Tibial artery (tissue), 4 donors: ENCODE data around the gene DGKE.

ENCODE experiments used
- DNase-seq, 2 donors: peaks; one replicate each; pipeline ENCODE4 v3.0.0-alpha.2; 2019
- H3K27ac ChIP-seq, 2 donors: fragments of 200-600 bp; sonication (generic) in 1 of 2; 1 replicate in 1 of 2; 2 replicates in 1 of 2; pipeline ENCODE4 v1.5.1; 2018 to 2019; ENCODE audit warnings: mild to moderate bottlenecking in 1 of 2
- H3K27me3 ChIP-seq, 2 donors: fragments of 200-600 bp; sonication (generic) in 1 of 2; one replicate each; pipeline versions ENCODE4 v1.5.1 to v1.6.0; 2016 to 2019
- H3K36me3 ChIP-seq, 3 donors: fragments of 200-600 bp; sonication (generic) in 2 of 3; one replicate each; pipeline ENCODE4 v1.5.1; 2016 to 2019; ENCODE audit warnings: mild to moderate bottlenecking in 2 of 3
- H3K4me1 ChIP-seq, 4 donors: fragments of 200-600 bp; sonication (generic) in 2 of 4; 1 replicate in 3 of 4; 2 replicates in 1 of 4; pipeline ENCODE4 v1.5.1; 2016 to 2019
- H3K4me3 ChIP-seq, 2 donors: fragments of 200-600 bp; sonication (generic) in 1 of 2; 1 replicate in 1 of 2; 2 replicates in 1 of 2; pipeline ENCODE4 v1.5.1; 2018 to 2019; ENCODE audit warnings: mild to moderate bottlenecking in 2 of 2
- H3K9me3 ChIP-seq, 3 donors: fragments of 200-600 bp; sonication (generic) in 1 of 3; one replicate each; pipeline ENCODE4 v1.5.1; 2016 to 2019
- intact Hi-C: fragments of 100-400 bp; cut with DNase I; formaldehyde crosslinking; loops from one replicate; pipeline ENCODE4 v1.15.0; 2023; ENCODE audit warnings: low total_unique reads
- TF ChIP-seq, protein P1 (sequence below), 2 experiments: fragments of 200-600 bp in 1 of 2; fragments of 450-650 bp in 1 of 2; IDR thresholded peaks; one replicate each; pipeline ENCODE4 v1.5.1; 2017 to 2019; ENCODE audit warnings: antibody characterized with exemption in 2 of 2, mild to moderate bottlenecking in 1 of 2, moderate library complexity in 1 of 2

DGKE gene

DNA sequence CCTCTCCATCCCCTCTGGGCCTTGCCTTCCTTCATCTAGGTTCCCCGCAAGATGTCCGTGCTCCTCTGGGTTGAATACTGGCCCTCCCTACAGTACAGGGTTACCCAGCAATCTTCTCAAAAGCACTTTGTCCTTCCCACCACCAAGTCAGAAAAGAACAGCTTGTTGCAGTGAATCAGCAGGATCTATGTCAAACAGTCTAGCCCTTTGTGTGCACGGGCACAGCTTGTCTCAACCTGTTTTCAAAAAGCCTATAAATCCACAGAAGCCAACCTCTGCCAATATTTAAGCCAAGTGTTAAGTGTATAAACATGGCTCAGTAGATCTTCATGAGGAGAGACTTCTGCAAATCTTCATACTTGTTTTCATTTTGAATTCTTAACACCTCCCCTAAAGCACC lies 25.4 kb upstream of the DGKE start:
- no peak for DNase-seq
- no peaks in the 10 kb centered on the region for H3K36me3 ChIP-seq
- TF ChIP-seq, protein P1, sequence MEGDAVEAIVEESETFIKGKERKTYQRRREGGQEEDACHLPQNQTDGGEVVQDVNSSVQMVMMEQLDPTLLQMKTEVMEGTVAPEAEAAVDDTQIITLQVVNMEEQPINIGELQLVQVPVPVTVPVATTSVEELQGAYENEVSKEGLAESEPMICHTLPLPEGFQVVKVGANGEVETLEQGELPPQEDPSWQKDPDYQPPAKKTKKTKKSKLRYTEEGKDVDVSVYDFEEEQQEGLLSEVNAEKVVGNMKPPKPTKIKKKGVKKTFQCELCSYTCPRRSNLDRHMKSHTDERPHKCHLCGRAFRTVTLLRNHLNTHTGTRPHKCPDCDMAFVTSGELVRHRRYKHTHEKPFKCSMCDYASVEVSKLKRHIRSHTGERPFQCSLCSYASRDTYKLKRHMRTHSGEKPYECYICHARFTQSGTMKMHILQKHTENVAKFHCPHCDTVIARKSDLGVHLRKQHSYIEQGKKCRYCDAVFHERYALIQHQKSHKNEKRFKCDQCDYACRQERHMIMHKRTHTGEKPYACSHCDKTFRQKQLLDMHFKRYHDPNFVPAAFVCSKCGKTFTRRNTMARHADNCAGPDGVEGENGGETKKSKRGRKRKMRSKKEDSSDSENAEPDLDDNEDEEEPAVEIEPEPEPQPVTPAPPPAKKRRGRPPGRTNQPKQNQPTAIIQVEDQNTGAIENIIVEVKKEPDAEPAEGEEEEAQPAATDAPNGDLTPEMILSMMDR (IDR thresholded peaks at IDR 0.05): no peak
- H3K27ac ChIP-seq: no peak overlapping the region
- no peak overlapping the region for H3K4me3 ChIP-seq
- no peaks in the 10 kb centered on the region for H3K4me1 ChIP-seq
- H3K9me3 ChIP-seq: no peaks in the 10 kb centered on the region
- intact Hi-C loops: no loop called here
- H3K27me3 ChIP-seq: no peaks in the 10 kb centered on the region

DNA sequence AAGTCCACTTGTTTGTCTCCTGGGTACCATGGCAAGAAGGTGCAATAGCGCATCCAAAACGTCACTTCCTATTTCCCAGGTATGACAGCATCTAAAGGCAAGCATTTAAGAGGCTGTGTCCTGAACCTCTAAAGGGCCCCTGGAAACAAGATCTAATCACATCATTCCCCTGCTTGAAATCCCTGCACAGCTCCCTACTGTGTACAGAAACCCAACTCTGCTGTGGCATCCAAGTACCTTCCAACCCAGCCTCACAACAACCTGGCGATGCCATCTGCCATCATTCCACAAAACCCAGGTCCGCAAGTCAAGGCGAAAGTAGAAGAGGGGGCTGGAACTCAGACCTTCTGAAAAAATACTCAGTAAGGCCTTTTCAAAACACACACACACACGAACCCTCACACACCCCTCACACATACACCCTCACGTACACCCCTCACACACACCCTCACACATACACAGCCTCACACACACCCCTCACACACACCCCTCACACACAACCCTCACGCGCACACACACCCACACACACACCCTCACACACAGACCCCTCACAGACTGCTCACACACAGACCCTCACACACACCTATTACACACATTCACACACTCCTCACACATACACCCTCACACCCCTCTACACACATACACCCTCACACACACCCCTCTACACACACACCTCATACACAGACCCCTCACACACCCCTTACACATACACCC lies 24.7 kb upstream of the DGKE start:
- intact Hi-C loops: no loop called here
- Histone ChIP-seq H3K27me3 (no peaks in the 10 kb centered on the region), H3K4me1 (no peaks in the 10 kb centered on the region), H3K4me3 (no peak overlapping the region), H3K27ac (no peak overlapping the region), H3K36me3 (no peaks in the 10 kb centered on the region), H3K9me3 (no peaks in the 10 kb centered on the region)
- DNase-seq: no peak
- TF ChIP-seq, protein P1 (IDR thresholded peaks at IDR 0.05): no peak

DNA sequence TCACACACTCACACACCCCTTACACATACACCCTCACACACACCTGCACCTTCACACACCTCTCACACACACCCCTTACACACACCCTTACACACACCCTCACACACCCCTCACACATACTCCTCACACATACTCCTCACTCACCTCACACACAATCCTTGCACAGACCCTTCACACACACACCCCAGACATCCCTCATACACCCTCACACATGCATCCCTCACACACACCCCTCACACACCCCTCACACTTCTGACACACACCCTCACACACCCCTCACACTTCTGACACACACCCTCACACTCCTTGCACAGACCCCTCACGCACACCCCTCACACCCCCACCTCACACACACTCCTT lies 24.2 kb upstream of the DGKE start:
- DNase-seq: no peak
- Histone ChIP-seq H3K36me3 (no peaks in the 10 kb centered on the region), H3K9me3 (no peaks in the 10 kb centered on the region), H3K27me3 (no peaks in the 10 kb centered on the region), H3K27ac (no peak overlapping the region), H3K4me3 (no peak overlapping the region), H3K4me1 (no peaks in the 10 kb centered on the region)
- TF ChIP-seq, protein P1 (IDR thresholded peaks at IDR 0.05): no peak
- intact Hi-C loops: no loop called here

GRCh38 chr17:56810343-56810742 lies 23.6 kb upstream of the DGKE start:
- Histone ChIP-seq H3K4me3 (no peak overlapping the region), H3K27me3 (no peaks in the 10 kb centered on the region), H3K27ac (no peak overlapping the region), H3K4me1 (no peaks in the 10 kb centered on the region), H3K9me3 (no peaks in the 10 kb centered on the region), H3K36me3 (no peaks in the 10 kb centered on the region)
- TF ChIP-seq, protein P1 (IDR thresholded peaks at IDR 0.05): no peak
- DNase-seq: no peak
- intact Hi-C loops: no loop called here

- Histone ChIP-seq H3K27me3 (no peaks in the 10 kb centered on the region), H3K36me3 (peaks cover 0 to 4% (median 0%) of the 10 kb centered on the region in 3 donors), H3K9me3 (no peaks in the 10 kb centered on the region), H3K4me3 (no peak overlapping the region), H3K4me1 (no peaks in the 10 kb centered on the region), H3K27ac (no peak overlapping the region)
- DNase-seq: no peak
- intact Hi-C loops: no loop called here
- TF ChIP-seq, protein P1 (IDR thresholded peaks at IDR 0.05): no peak
Measured at GRCh38 chr17:56810891-56811775, 22.8 kb upstream of the DGKE start.
